Neural progenitor cell (in vitro differentiated cells): ENCODE measurements around the gene OR13C3.

Source experiments
- EZH2 ChIP-seq: fragments of 200-600 bp; sonication (generic); IDR thresholded peaks from 2 replicates; pipeline ENCODE4 v1.6.1; 2017; ENCODE audit warnings: antibody characterized with exemption, mild to moderate bottlenecking, moderate library complexity
- TF ChIP-seq, protein P1 (sequence below): fragments of 200-600 bp; sonication (generic); IDR thresholded peaks from 2 replicates; pipeline ENCODE4 v1.5.1; 2017; ENCODE audit warnings: antibody characterized with exemption, mild to moderate bottlenecking

DNA sequence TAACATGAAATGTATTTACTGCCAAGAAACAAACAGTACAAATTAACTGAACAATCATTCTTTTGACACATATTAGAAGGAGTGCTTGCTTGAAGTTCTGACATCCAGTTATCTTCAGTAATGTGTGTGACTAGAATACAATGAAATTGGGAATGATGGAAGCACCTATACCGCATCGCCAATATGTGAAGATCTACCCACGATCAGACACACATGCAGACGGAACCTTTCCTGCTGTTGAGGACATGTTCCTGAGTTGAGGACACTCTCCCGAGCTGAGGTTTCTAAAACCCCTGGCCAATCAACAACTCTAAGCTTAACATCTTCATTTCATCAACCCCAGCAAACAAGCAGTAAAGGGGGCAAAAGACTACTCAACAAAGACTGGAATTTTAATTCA is at the start of gene OR13C3:
- TF ChIP-seq, protein P1, sequence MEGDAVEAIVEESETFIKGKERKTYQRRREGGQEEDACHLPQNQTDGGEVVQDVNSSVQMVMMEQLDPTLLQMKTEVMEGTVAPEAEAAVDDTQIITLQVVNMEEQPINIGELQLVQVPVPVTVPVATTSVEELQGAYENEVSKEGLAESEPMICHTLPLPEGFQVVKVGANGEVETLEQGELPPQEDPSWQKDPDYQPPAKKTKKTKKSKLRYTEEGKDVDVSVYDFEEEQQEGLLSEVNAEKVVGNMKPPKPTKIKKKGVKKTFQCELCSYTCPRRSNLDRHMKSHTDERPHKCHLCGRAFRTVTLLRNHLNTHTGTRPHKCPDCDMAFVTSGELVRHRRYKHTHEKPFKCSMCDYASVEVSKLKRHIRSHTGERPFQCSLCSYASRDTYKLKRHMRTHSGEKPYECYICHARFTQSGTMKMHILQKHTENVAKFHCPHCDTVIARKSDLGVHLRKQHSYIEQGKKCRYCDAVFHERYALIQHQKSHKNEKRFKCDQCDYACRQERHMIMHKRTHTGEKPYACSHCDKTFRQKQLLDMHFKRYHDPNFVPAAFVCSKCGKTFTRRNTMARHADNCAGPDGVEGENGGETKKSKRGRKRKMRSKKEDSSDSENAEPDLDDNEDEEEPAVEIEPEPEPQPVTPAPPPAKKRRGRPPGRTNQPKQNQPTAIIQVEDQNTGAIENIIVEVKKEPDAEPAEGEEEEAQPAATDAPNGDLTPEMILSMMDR, result no peak
- TF ChIP-seq EZH2, result no peak
